NCI-H460 (cell line): Measurements from ENCODE around the gene CLCN4. TPM values are rescaled to one million over a fixed set of nuclear protein-coding genes. Genes with fewer than 3 reads are reported as not detected.

Experiments used
- DNase-seq: peaks from one replicate; pipeline ENCODE4 v3.0.0-alpha.2; 2016; ENCODE audit warnings: low read depth; ENCODE audit errors: extremely low read depth
- total RNA-seq: library from RNA; depleted of rRNA; stranded (reverse); fragments of >200 nt; shearing (Covaris generic); gene quantifications from 2 replicates; pipeline ENCODE4 v1.2.3, GENCODE V29; 2014

Gene CLCN4
- total RNA-seq, 1 experiment from 2014 or later = 4.1 TPM

DNA sequence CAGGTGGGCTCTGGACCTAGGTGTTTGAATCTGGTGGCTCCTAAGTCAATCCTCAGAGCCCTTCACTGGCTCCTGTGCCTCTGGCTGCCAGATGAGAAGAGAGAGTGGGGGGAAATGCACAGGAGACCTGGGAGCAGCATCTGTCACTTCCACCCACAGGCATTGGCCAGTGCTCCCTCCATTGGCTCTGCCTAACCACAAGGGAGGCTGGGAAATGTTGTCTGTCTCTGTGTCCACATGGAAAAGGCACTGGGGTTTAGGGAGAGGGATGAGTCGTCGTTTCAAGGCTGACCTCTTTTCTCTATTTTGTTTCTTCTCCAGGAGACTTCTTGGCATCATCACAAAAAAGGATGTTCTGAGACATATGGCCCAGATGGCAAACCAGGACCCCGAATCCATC lies 76.4 kb downstream of the CLCN4 start:
- no peak for DNase-seq

DNA sequence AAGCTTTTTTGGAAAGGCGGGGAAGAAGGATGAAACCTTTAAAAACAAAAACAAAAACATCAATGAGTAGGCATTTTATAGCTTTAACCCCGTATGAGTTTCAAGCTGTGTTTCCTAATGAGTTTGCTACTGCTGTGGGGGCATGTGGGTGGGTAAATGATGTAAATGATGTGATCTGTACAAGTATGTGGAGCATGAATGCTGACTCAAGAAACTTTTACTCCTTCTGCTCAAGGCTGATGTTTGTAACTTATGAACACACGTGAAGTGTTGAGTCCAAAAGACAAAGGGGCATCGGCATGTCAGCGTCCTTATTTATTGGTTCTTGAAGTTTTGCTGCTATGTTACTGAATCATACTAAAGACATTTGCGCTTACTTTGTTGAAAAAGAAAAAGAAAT lies 76.9 kb downstream of the CLCN4 start:
- no peak for DNase-seq

DNA sequence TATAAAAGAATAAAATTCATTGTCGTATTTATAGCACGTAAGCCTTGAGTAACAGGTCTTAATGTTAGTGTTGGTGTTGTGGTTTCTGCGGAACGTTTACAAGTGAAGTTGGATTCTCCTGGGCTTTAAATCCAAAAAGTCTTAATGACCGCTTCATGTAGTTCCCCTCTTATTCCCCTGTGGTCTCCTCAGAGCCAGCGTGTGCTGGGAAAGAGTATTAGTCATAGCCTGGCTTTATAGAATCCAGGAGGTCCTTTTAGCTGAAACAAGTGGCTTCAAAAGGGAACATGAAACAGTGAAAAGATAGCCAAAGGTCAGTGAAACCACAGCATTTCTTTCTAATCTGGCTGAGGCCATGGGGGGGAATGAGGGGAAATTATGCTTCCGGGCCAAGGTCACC lies 79.1 kb downstream of the CLCN4 start:
- DNase-seq = no peak

DNA sequence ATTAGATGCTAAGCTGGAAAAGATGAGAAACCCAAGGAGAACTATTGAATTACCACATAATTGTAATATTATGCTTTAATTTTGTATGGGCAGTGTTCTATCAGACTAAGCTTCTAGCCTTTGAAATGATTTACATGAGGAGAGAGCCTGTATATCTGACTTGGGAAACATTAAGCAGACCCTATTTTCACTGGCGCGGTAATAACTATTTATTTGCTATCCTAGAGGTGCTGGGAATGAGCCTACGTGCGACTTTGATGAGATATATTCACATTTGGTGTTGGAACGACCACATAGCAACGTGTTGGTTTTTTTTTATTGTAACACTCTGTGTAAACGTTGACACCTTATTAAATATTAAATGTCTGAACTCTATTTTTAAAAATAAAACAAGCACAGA lies 80.5 kb downstream of the CLCN4 start:
- no peak for DNase-seq

DNA sequence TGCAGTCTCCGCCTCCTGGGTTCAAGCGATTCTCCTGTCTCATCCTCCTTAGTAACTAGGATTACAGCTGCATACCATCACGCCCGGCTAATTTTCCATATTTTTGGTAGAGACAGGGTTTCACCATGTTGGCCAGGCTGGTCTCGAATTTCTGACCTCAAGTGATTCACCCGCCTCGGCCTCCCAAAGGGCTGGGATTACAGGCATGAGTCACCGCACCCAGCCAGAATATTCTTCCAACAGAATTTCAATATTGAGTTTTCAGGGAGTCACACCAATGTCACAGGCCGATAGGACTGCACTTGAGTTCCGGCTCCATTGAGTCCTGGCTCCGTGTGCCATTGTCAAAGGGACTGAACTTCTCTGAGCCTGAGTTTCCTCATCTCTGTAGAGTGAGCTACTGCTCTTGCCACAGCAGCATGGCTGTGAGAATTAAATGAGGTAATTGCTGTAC lies 82.9 kb downstream of the CLCN4 start:
- no peak for DNase-seq

DNA sequence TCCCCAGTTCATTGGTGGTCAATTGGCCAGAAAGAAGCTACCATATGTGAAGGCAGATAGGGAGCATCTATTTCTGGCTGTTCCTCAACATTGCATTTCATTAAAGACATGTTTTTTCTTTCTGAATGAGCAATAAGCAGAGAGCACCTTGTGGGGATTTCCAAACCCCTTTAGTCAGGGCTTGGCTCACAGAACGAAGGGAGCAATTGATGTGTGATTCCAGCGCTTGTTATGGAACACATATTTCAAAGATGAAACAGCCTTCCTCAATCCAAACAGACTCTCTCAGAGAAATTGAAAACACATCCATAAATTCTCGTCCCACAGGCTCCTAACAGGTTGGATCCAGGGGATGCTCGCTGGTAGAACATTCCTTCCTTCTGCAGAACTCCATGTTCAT lies 84.1 kb downstream of the CLCN4 start:
- DNase-seq = no peak

DNA sequence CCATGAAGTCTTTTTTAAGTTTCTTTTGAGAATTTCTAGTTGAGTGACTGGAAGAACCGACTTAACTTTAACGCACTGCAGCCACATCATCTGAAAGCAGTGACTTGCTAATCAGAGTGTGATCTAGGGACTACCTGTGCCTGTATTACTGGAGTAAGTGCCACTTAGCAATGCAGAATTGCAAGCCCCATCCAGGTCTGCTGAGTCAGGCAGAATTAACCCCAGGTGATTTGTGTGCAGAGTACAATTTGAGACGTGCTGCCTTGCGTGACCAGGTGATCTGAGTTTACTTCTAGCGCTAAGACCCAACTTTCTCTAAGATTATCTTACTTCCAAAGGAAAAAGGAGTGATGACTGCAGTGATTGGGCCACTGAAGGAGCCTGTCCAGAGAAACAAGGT lies 85.3 kb downstream of the CLCN4 start:
- DNase-seq = no peak

DNA sequence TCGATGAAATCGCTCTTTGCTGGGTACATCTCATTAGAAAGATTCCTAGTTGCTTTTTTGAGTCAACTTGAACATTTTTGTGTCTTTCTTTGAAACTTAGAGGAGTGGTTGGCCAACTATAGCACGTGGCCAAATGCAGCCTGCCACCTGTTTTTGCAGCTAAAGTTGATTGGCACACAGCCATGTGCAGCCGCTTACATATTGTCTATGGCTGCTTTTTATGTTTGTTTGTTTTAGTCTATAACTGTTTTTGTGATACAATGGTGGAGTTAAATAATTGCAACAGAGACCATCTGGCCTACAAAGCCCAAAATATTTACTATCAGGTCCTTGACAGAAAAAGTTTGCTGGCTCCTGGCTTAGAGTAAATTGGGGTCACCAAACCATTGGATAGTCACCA lies 86.3 kb downstream of the CLCN4 start:
- DNase-seq = no peak

DNA sequence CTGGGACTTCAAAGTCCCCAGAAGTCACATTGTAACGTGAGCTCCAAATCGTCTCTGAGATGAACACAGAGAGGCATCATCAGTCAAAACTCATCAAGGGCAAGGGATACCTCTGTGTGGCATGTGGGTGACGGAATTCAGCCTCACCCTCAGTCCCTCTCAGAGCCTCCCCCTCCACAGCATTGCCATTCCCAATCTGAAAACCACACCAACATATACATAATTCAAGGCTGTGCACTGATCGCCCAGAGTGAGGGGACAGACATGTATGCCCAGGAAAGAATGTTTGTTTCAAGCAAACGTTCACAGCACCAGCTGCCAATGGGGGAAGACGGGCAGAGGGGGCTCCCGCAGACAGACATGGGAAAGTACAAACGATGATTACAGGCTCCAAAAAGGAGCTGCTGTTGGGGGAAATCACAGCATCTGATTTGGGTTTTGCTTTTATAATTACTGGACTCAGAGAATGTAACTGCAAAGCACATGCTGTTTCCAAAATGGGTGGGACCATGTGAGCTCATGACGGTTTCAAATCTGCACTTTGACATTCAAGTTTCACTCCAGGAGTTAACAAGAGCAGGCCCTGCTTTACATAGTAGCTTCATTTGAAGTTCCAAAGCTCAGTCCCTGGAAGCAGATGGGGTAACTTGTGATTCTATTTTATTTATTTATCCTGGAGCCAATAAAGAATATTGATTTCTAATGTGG lies 88.3 kb downstream of the CLCN4 start:
- no peak for DNase-seq

DNA sequence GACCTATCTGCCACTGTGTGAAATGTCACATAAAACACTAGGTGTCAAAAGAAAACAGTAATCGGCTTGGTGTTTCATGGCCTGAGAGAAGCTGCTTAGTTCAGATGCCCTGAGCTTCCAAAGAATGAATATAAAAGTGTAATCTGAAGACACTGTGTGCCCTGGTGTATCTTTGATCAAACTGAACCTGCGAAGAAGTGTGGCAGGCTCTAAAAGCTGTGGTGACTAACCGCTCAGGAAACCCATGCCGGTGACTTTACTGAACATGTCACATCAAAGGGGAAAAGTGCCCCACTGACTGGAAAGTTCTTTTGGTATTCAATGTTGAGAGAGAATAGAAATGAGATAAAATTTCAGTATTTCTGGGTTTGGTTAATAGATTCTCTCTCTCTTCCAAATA lies 89.1 kb downstream of the CLCN4 start:
- DNase-seq = no peak

DNA sequence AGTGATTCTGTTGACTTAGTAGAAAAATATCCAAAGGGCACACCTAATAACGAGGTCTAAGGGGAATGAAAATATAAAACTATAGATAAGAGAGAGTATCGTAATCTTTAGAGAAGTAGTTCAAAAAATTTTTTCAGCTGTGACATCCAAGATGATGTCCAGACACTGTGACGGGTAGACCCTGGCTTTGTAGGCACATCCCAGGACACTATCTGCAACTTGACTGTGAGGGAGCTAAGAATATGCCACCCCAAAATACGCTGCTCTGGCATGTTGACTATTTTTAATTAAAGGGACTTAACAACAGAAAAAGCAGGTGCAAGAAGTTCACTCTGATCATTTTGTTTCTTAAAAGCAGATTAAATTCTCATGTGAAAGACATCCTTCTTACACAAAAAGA lies 89.5 kb downstream of the CLCN4 start:
- no peak for DNase-seq

DNA sequence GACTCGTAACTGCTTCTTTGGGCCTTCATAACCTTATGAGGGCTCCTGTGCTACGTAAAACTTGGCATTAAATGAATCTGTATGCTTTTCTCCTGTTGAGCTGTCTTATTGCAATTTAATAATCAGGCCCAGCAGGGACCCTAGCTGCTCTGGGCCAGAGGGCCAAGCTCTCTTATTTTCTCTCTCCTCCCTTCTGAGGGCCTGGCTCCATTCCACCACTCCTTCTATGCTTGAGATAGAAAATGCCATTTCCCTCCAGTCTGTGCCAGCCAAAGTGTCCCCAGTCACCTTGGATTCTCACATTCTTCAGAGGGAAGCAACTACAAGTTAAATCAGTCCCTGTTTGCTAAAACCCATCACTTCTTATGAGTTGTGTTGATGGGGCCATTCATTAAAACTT lies 90.1 kb downstream of the CLCN4 start:
- DNase-seq = no peak

DNA sequence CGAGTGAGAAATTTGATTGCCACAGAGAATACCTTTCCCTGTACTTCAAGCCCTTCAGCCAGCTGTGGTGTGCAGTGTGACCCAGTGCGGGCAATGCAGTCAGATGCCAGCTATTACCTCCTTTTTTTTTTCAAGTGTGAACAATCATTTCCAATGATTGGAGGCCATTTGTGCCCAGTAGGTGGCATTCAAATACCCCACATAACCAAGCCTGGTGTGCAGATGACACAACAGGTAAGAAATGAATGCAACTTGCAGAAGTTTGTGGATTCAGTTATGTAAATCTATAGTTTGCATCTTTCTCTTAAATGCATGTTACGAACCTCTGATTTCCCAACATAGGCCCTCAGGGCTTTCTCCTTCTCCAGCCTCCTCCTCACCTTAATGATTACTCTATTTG lies 98.0 kb downstream of the CLCN4 start:
- DNase-seq = peak; percentile 14

DNA sequence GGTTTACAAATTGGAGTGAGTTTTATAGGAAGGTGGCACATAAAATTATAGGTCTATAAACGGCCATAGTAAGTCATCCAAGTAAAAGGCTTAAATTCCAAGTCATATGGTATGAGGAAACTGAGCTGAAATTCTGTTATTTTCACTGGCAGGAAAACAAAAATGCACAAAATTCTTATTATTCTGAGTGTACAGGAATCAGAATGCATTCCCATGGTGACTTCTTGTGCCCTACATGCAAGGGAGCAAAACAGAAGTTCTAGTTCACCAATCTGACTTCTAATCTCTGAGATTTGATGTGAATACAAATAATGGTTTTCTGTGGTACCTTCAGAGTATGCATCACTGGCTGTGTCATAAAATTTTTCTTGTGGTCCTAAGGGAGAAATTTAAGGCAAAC lies 102.9 kb downstream of the CLCN4 start:
- DNase-seq = no peak

DNA sequence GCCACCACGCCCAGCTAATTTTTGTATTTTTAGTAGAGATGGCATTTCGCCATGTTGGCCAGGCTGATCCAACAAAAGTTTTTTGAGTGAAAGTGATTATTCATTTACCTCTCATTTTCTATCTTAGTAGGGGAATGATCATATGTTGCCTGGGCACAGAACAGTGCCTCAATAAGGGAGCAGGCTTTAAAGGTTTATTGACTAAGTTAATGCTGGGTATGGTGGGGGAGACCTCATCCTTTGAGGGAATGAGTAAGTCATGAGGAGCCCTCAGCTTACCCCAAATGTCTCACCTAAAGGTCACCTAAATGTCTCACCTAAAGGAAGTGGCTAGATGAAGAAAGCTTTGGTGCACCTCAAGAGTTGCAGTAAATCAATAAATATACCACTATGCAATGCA lies 109.0 kb downstream of the CLCN4 start:
- no peak for DNase-seq

DNA sequence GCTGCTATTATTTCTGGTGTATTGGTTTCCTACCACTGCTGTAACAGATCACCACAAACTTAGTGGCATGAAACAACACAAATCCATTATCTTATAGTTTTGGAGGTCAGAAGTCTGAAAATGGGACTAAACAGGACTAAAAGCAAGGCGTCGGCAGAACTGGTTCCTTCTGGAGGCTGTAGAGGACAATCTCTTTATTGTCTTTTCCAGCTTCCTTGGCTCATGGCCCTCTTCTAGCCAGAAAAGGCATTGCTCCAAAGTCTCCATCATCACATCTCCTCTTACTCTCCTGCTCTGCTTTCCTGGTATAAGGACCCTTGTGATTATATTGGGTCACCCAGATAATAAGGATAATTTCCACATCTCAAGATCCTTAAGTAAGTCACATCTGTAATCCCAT lies 121.9 kb downstream of the CLCN4 start:
- DNase-seq = no peak

DNA sequence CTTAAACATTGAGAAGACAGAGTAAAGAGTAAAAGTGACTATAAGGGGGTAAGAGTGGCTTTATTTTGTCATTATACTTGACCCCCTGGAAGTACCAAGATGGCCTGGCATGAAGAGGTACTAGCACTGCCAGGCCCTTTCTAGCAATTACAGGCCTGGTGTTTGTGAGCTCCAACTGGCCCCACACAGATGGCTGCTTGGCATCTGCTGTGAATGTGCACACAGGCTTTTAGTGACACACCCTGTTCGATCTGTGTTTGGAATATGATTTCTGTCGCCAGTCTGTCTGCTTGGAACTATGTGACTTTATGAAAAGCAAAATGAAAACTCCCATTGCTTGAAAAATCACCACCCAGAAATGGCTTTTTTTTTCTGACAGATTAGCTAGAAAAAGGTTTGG lies 123.3 kb downstream of the CLCN4 start:
- no peak for DNase-seq

DNA sequence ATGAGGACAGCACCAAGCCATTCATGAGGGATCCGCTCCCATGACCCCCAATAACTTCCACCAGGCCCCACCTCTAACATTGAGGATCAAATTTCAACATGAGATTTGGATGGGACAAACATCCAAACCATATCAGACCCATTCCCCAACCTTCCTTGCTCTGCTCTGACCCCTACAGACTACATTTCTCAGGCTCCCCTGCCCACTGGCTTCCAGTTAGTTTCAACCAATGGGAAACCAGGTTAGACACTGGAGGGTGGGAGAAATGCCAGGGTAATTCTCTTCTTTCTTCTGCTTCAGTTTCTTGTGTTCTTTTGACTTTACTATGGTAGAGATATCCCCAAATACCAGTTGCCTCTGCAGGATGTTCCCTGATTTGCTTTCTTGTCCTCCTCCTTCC lies 125.7 kb downstream of the CLCN4 start:
- DNase-seq = no peak

DNA sequence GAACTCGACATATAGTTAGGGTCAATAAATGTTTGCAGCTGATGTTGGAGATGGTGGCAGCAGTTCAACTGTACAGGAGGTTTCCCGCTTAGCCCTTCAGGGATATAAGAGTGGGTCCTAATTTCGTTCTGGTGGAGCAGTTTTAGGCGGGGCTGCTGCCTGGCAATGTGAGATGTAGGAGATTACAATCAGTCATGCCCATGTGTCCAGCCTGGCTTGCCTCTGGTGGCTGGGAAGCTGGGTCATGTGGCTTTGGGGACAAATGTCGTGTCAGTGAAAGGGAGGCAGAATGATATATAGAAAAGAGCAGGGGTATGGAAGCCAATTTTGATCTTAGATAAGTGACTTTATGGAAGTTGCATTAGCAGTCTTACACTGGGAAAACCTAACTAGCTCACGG lies 129.4 kb downstream of the CLCN4 start:
- DNase-seq = no peak
